Fibroblast of lung (primary cell): Measurements from ENCODE around the gene AGT.

ENCODE experiments used
- EZH2 ChIP-seq: IDR thresholded peaks from 2 replicates; pipeline ENCODE4 v1.5.1; 2012; ENCODE audit warnings: low read length, control low read depth, mild to moderate bottlenecking; ENCODE audit errors: missing control alignments
- TF ChIP-seq, protein P1 (sequence below), 2 donors: IDR thresholded peaks in 1 of 2; conservative IDR thresholded peaks in 1 of 2; 1 replicate in 1 of 2; 2 replicates in 1 of 2; pipeline ENCODE4 v1.5.1; 2011 to 2012; ENCODE audit warnings: low read length in 2 of 2, control low read depth in 1 of 2, inconsistent platforms in 1 of 2, low read depth in 1 of 2, mild to moderate bottlenecking in 1 of 2

DNA sequence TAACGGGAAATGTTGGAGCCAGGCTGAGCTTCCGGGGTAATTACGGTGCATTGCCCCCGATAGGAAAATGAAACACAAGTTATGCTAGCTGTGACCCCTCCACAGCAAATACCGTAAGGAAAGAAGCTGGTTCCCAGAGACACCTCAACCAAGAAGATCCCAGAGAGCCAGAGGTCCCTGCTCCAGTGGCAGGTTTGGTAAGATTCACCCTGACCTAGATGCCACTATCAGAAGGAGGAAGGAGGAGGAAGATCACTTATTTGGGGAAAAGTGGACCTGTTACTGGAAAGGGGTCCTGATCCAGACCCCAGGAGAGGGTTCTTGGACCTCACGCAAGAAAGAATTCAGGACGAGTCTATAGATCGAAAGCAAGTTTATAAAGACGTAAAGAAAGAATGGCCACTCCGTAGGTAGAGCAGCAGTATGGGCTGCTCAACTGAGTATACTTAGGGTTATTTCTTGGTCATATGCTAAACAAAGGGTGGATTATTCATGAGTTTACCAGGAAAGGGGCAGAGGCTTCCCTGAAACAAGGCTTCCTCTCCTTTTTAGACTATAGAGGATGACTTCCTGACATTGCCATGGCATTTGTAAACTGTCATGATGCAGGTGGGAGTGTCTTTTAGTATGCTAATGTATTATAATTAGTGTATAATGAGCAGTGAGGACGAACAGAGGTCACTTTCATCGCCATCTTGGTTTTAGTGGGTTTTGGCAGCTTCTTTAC, 25.8 kb upstream of the AGT start:
- TF ChIP-seq, protein P1, sequence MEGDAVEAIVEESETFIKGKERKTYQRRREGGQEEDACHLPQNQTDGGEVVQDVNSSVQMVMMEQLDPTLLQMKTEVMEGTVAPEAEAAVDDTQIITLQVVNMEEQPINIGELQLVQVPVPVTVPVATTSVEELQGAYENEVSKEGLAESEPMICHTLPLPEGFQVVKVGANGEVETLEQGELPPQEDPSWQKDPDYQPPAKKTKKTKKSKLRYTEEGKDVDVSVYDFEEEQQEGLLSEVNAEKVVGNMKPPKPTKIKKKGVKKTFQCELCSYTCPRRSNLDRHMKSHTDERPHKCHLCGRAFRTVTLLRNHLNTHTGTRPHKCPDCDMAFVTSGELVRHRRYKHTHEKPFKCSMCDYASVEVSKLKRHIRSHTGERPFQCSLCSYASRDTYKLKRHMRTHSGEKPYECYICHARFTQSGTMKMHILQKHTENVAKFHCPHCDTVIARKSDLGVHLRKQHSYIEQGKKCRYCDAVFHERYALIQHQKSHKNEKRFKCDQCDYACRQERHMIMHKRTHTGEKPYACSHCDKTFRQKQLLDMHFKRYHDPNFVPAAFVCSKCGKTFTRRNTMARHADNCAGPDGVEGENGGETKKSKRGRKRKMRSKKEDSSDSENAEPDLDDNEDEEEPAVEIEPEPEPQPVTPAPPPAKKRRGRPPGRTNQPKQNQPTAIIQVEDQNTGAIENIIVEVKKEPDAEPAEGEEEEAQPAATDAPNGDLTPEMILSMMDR (conservative IDR thresholded peaks at IDR 0.05 in 1 of 2, IDR thresholded peaks at IDR 0.05 in 1 of 2; ENCODE audit: low read depth in 1 of 2, low read length in 2 of 2) = no peak
- TF ChIP-seq EZH2 = no peak
